Caki2 (cell line): Measurements from ENCODE around the gene LRFN4. TPM values are rescaled to one million over a fixed set of nuclear protein-coding genes. Genes with fewer than 3 reads are reported as not detected.
"Not testable (repeated sequence)": the region's sequence is repeated elsewhere in the genome, so short reads cannot be mapped to it uniquely, and the experiment has no call there.

Experiments used
- DNase-seq: peaks from one replicate; pipeline ENCODE4 v3.0.0-alpha.2; 2015; ENCODE audit warnings: low read depth
- in situ Hi-C: cut with HindIII; loops from 2 replicates; pipeline ENCODE4 v1.10.0; 2016; ENCODE audit warnings: low sequenced_read_pairs, low pct_unique_long_range_greater_than_20kb, mixed read lengths
- total RNA-seq: library from RNA; depleted of rRNA; stranded (reverse); fragments of >200 nt; shearing (Covaris generic); gene quantifications from 2 replicates; pipeline ENCODE4 v1.2.3, GENCODE V29; 2014; ENCODE audit warnings: low replicate concordance; rRNA removed

The LRFN4 gene
- total RNA-seq: not detected in 2 replicates

- in situ Hi-C loops: no loop called here
- DNase-seq: no peak
Measured at GRCh38 chr11:66856496-66857233, at the start of gene LRFN4. LRFN4 (plus strand) TSS chr11:66857064; CDS start chr11:66857745, 681 bp downstream.

- in situ Hi-C loops: no loop called here
- DNase-seq: no peak
Measured at GRCh38 chr11:66809592-66809991, 47.3 kb upstream of the LRFN4 start.

GRCh38 chr11:66810576-66811185 is 46.2 kb upstream of the LRFN4 start:
- DNase-seq: no peak
- in situ Hi-C loops: no loop called here

- DNase-seq: no peak
- in situ Hi-C loops: no loop called here
Measured at GRCh38 chr11:66814678-66815077, 42.2 kb upstream of the LRFN4 start.

- no peak for DNase-seq
- in situ Hi-C loops: no loop called here
Measured at GRCh38 chr11:66815646-66816045, 41.2 kb upstream of the LRFN4 start.

GRCh38 chr11:66818231-66818955 is 38.5 kb upstream of the LRFN4 start:
- no peak for DNase-seq
- in situ Hi-C loops: no loop called here

GRCh38 chr11:66820381-66820780 is 36.5 kb upstream of the LRFN4 start:
- no peak for DNase-seq
- in situ Hi-C loops: no loop called here

GRCh38 chr11:66820901-66821300 is 36.0 kb upstream of the LRFN4 start:
- in situ Hi-C loops: no loop called here

GRCh38 chr11:66823700-66824099 is 33.2 kb upstream of the LRFN4 start:
- in situ Hi-C loops: no loop called here
- no peak for DNase-seq

More at GRCh38 chr11:66820901-66821300, 36.0 kb upstream of the LRFN4 start:
- DNase-seq: no peak

- DNase-seq, in situ Hi-C loops: not testable (repeated sequence)
Measured at GRCh38 chr11:66824573-66824972, 32.3 kb upstream of the LRFN4 start.

- DNase-seq: no peak
- in situ Hi-C loops: no loop called here
Measured at GRCh38 chr11:66834539-66834845, 22.4 kb upstream of the LRFN4 start.

- DNase-seq: no peak
- in situ Hi-C loops: no loop called here
Measured at GRCh38 chr11:66834943-66835342, 21.9 kb upstream of the LRFN4 start.

GRCh38 chr11:66835768-66836405 is 21.0 kb upstream of the LRFN4 start:
- DNase-seq: peak; percentile 16
- in situ Hi-C loops: no loop called here

- no peak for DNase-seq
- in situ Hi-C loops: no loop called here
Measured at GRCh38 chr11:66840317-66841091, 16.4 kb upstream of the LRFN4 start.

GRCh38 chr11:66841861-66842260 is 15.0 kb upstream of the LRFN4 start:
- DNase-seq: no peak

GRCh38 chr11:66842501-66842895 is 14.4 kb upstream of the LRFN4 start:
- in situ Hi-C loops: no loop called here
- DNase-seq: no peak

More at GRCh38 chr11:66841861-66842260, 15.0 kb upstream of the LRFN4 start:
- in situ Hi-C loops: no loop called here

- in situ Hi-C loops: no loop called here
- DNase-seq: peak; percentile 78
Measured at GRCh38 chr11:66842896-66843775, 13.7 kb upstream of the LRFN4 start, which contains the start of gene RCE1. RCE1 (plus strand) TSS chr11:66843441; CDS start chr11:66843456, 15 bp downstream.
